Caco-2 (cell line): ENCODE measurements around the gene P2RX1. TPM values are rescaled to one million over a fixed set of nuclear protein-coding genes. Genes with fewer than 3 reads are reported as not detected.
A peak's percentile ranks its signal among the peaks of the same experiment; 100 is the strongest.

ENCODE experiments used
- BruUV-seq: library from RNA; stranded (reverse); fragments of 400-500 nt; replicated peaks from 2 replicates; lab custom pipeline; 2021; lab: Mats Ljungman, UMichigan
- CTCF ChIA-PET: fragments of 300-600 bp; sonication (Branson Sonifier 250); formaldehyde crosslinking; loops from one replicate; lab custom pipeline; 2022; ENCODE audit warnings: antibody characterized with exemption; lab: Charles Lee
- POLR2A ChIA-PET: fragments of 300-600 bp; sonication (Branson Sonifier 250); formaldehyde crosslinking; loops from one replicate; lab custom pipeline; 2022; ENCODE audit warnings: antibody characterized with exemption; lab: Charles Lee
- DNase-seq, 2 experiments: peaks; one replicate each; pipeline versions ENCODE4 v3.0.0 to v3.0.0-alpha.2; 2020 to 2022
- H3K27me3 ChIP-seq: replicated peaks from 2 replicates; pipeline ENCODE4 v1.6.0; 2011; ENCODE audit warnings: low read length; ENCODE audit not compliant: control insufficient read depth, insufficient read depth
- H3K36me3 ChIP-seq: 2 replicates; pipeline ENCODE4 v1.5.1; 2011; ENCODE audit warnings: low read length; ENCODE audit not compliant: control insufficient read depth, insufficient read depth
- H3K4me1 ChIP-seq: fragments of 250-450 bp; sonication (Bioruptor Pico); 2 replicates; pipeline ENCODE4 v1.5.1; 2020; ENCODE audit warnings: mild to moderate bottlenecking
- H3K4me3 ChIP-seq: 2 replicates; pipeline ENCODE4 v1.5.1; 2011; ENCODE audit warnings: low read depth, mild to moderate bottlenecking, control low read depth, low read length
- H3K9me3 ChIP-seq: fragments of 250-450 bp; sonication (Bioruptor Pico); 2 replicates; pipeline ENCODE4 v1.5.1; 2020; ENCODE audit warnings: mild to moderate bottlenecking, moderate library complexity
- H3K27ac Mint-ChIP-seq: one replicate; pipeline ENCODE4 v1.8.0; 2022; ENCODE audit warnings: mixed read lengths; ENCODE audit not compliant: unreplicated experiment
- H3K27me3 Mint-ChIP-seq: one replicate; pipeline ENCODE4 v1.8.0; 2022; ENCODE audit warnings: mixed read lengths; ENCODE audit not compliant: insufficient read depth, unreplicated experiment
- H3K36me3 Mint-ChIP-seq: one replicate; pipeline ENCODE4 v1.8.0; 2022; ENCODE audit warnings: mild to moderate bottlenecking, mixed read lengths; ENCODE audit not compliant: insufficient read depth, unreplicated experiment
- H3K4me1 Mint-ChIP-seq: one replicate; pipeline ENCODE4 v1.8.0; 2022; ENCODE audit warnings: low read depth, mixed read lengths; ENCODE audit not compliant: unreplicated experiment
- H3K4me3 Mint-ChIP-seq: one replicate; pipeline ENCODE4 v1.8.0; 2022; ENCODE audit warnings: mild to moderate bottlenecking, moderate library complexity, mixed read lengths; ENCODE audit not compliant: unreplicated experiment
- H3K9me3 Mint-ChIP-seq: one replicate; pipeline ENCODE4 v1.8.0; 2022; ENCODE audit warnings: mixed read lengths; ENCODE audit not compliant: unreplicated experiment
- intact Hi-C: fragments of 100-400 bp; cut with micrococcal nuclease; formaldehyde crosslinking; loops from one replicate; pipeline ENCODE4 v1.10.0; 2022; ENCODE audit not compliant: unreplicated experiment
- total RNA-seq: library from RNA; stranded (reverse); gene quantifications from 2 replicates; pipeline ENCODE4 v1.2.3, GENCODE V29; 2022
- TF ChIP-seq, protein P1 (sequence below), 2 experiments: fragments of 200-600 bp in 1 of 2; IDR thresholded peaks; 1 replicate in 1 of 2; 2 replicates in 1 of 2; pipeline versions ENCODE4 v1.5.1 to v1.8.0; 2011 to 2022; ENCODE audit warnings: antibody characterized with exemption in 1 of 2, control low read depth in 1 of 2, inconsistent platforms in 1 of 2, low read depth in 1 of 2, low read length in 1 of 2, mild to moderate bottlenecking in 1 of 2, moderate library complexity in 1 of 2; ENCODE audit not compliant: insufficient read depth in 1 of 2, severe bottlenecking in 1 of 2, unreplicated experiment in 1 of 2

The P2RX1 gene
- total RNA-seq, 1 experiment from 2014 or later: 0.23 TPM

DNA sequence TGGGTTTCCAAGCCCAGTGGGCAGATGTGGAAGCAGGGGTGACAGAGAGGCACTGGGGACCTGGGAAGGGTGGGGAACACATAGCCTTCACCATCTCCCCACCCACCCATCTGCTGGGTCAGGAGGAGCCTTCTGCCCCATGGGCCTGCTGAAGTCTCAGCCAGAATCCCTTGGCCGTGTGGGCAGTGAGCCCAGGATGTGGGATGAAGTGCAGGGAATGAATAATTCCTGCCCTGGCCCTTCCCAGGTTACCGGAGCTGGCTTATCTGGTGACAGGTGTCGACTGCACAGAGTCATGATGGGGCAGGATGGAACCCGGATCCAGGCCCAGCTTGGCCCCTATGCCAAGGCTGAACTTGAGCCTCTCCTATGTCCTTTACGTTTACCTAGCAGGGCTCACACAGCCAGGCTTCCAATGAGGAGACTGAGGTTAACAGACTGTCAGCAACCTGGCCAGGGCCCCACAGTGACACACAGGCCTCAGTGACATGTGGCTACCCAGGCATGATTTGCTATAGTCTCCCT, 30.5 kb upstream of the P2RX1 start:
- no peak overlapping the region for H3K27ac Mint-ChIP-seq
- Histone ChIP-seq H3K9me3 (no peaks in the 10 kb centered on the region), H3K4me3 (no peak overlapping the region), H3K27me3 (no peaks in the 10 kb centered on the region), H3K4me1 (no peaks in the 10 kb centered on the region), H3K36me3 (no peaks in the 10 kb centered on the region)
- intact Hi-C loops: no loop called here
- H3K27me3 Mint-ChIP-seq: no peaks in the 10 kb centered on the region
- CTCF ChIA-PET: no interaction called here
- no peaks in the 10 kb centered on the region for H3K36me3 Mint-ChIP-seq
- no peak overlapping the region for H3K4me3 Mint-ChIP-seq
- no TSS peak for BruUV-seq
- H3K4me1 Mint-ChIP-seq: no peaks in the 10 kb centered on the region
- no peak for DNase-seq
- TF ChIP-seq, protein P1, sequence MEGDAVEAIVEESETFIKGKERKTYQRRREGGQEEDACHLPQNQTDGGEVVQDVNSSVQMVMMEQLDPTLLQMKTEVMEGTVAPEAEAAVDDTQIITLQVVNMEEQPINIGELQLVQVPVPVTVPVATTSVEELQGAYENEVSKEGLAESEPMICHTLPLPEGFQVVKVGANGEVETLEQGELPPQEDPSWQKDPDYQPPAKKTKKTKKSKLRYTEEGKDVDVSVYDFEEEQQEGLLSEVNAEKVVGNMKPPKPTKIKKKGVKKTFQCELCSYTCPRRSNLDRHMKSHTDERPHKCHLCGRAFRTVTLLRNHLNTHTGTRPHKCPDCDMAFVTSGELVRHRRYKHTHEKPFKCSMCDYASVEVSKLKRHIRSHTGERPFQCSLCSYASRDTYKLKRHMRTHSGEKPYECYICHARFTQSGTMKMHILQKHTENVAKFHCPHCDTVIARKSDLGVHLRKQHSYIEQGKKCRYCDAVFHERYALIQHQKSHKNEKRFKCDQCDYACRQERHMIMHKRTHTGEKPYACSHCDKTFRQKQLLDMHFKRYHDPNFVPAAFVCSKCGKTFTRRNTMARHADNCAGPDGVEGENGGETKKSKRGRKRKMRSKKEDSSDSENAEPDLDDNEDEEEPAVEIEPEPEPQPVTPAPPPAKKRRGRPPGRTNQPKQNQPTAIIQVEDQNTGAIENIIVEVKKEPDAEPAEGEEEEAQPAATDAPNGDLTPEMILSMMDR (IDR thresholded peaks at IDR 0.05; ENCODE audit: insufficient read depth in 1 of 2, low read depth in 1 of 2, low read length in 1 of 2, severe bottlenecking in 1 of 2, unreplicated experiment in 1 of 2): no peak
- POLR2A ChIA-PET: interaction anchor here (1.0 kb wide), 1 partner anchor 18 kb away, joined by 6 read pairs; no protein-coding TSS in a partner anchor
- no peaks in the 10 kb centered on the region for H3K9me3 Mint-ChIP-seq

DNA sequence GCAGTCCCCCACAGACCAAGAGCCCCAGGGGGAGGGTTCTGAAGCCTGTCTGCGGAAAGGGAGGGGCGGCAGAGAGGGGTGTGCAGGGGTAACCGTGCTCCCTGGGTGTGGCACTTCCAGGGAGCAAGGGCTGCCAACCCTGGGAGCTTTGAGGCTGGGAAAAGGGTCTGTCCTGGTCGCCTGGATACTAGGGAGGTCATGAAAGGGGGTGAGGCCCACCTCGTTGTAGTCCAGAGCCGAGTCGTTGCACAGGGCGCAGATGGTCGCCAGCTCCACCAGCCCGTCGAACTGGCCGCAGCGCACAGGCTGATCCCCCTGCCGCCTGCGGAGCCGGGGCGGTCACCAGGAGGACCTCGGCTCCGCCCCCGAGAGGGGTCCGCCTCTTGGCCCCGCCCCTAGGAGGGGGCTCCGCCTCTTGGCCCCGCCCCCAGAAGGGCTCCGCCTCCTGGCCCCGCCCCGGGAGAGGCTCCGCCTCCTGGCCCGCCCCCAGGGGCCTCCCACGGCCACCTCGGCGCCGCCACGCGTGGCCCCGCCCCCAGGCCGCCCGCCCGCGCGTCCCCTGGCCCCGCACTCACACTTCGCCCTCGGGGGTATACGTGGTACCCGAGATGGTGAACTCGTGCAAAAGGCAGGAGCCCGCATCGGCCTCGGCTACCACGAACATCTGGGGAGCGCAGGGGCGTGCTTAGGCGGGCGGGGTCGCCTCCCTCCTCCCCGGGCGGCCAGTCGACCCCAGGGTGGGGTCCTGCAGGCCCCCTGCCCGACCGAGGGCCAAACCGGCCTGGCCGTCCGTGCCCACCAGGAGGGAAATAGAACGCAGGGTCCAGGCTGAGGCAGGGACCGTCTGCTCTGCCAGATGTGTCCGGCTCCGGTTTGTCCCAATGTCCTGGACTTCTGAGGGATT, 28.5 kb upstream of the P2RX1 start:
- Mint-ChIP-seq H3K36me3 (no peaks in the 10 kb centered on the region), H3K9me3 (no peaks in the 10 kb centered on the region), H3K4me3 (no peak overlapping the region), H3K27me3 (no peaks in the 10 kb centered on the region), H3K27ac (no peak overlapping the region), H3K4me1 (no peaks in the 10 kb centered on the region)
- no TSS peak for BruUV-seq
- ChIA-PET CTCF (no interaction called here), POLR2A (no interaction called here)
- H3K4me3 ChIP-seq: no peak overlapping the region
- intact Hi-C loops: no loop called here
- TF ChIP-seq, protein P1 (IDR thresholded peaks at IDR 0.05; ENCODE audit: insufficient read depth in 1 of 2, low read depth in 1 of 2, low read length in 1 of 2, severe bottlenecking in 1 of 2, unreplicated experiment in 1 of 2): no peak
- H3K36me3 ChIP-seq: no peaks in the 10 kb centered on the region
- no peaks in the 10 kb centered on the region for H3K27me3 ChIP-seq
- H3K4me1 ChIP-seq: no peaks in the 10 kb centered on the region
- DNase-seq: peak in 1 of 2 experiments; percentile 20
- H3K9me3 ChIP-seq: no peaks in the 10 kb centered on the region

DNA sequence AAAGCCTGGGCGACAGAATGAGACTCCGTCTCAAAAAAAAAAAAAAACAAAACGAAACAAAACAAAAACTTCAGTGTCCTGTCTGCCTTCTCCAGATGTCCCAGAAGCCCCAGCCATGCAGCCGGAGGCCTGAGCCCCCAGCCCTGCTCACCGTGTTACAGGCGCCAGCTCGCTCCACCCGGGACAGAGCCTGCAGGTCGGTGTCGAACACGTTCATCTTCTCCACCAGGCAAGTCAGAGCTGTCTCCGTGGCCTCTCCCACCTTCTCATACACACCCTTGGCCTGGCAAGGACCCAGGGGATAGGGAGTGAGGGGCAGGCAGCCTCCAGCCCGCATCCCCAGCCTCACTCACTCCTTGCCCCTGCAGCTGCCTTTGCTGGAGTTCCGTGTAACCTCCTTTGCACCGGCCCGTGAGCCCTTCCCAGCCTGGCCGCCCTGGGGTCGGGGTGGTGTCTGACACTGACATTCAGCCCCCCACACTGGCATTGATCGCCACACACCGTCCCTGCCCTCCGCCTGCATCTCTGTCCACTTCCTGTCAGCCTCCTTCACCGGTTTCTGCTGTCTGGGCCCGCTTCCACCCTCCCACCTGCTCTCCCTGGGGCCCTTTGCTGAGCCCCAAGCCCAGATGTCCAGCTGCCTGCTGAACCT, 27.1 kb upstream of the P2RX1 start:
- Mint-ChIP-seq H3K27ac (no peak overlapping the region), H3K36me3 (no peaks in the 10 kb centered on the region), H3K4me3 (no peak overlapping the region), H3K9me3 (no peaks in the 10 kb centered on the region), H3K4me1 (no peaks in the 10 kb centered on the region), H3K27me3 (no peaks in the 10 kb centered on the region)
- BruUV-seq: no TSS peak
- H3K9me3 ChIP-seq: no peaks in the 10 kb centered on the region
- TF ChIP-seq, protein P1 (IDR thresholded peaks at IDR 0.05; ENCODE audit: insufficient read depth in 1 of 2, low read depth in 1 of 2, low read length in 1 of 2, severe bottlenecking in 1 of 2, unreplicated experiment in 1 of 2): no peak
- no peaks in the 10 kb centered on the region for H3K4me1 ChIP-seq
- intact Hi-C loops: no loop called here
- H3K4me3 ChIP-seq: no peak overlapping the region
- no peaks in the 10 kb centered on the region for H3K27me3 ChIP-seq
- ChIA-PET CTCF (no interaction called here), POLR2A (no interaction called here)
- no peaks in the 10 kb centered on the region for H3K36me3 ChIP-seq
- no peak for DNase-seq
